ENCODE results near the gene SHQ1.

The SHQ1 gene

GRCh38 chr3:72702390-72702789, 145.9 kb downstream of the SHQ1 start:
- TF ChIP-seq CTCF (IDR thresholded peaks at IDR 0.05; ENCODE audit: insufficient read depth, low read length, poor library complexity, severe bottlenecking), result no peak
- no peak for DNase-seq (ENCODE audit: extremely low read depth, insufficient read length)
- H3K27me3 ChIP-seq (replicated peaks; ENCODE audit: control insufficient read depth, insufficient read depth, low read length), result no peaks in the 10 kb centered on the region
- H3K36me3 ChIP-seq (ENCODE audit: control insufficient read depth, insufficient read depth, low read length), result no peaks in the 10 kb centered on the region
- H3K4me3 ChIP-seq (replicated peaks; ENCODE audit: low read depth, low read length), result no peak overlapping the region

- Histone ChIP-seq H3K27me3 (replicated peaks; ENCODE audit: control insufficient read depth, insufficient read depth, low read length) (no peaks in the 10 kb centered on the region), H3K36me3 (ENCODE audit: control insufficient read depth, insufficient read depth, low read length) (no peaks in the 10 kb centered on the region), H3K4me3 (replicated peaks; ENCODE audit: low read depth, low read length) (no peak overlapping the region)
- no peak for DNase-seq (ENCODE audit: extremely low read depth, insufficient read length)
- TF ChIP-seq CTCF (IDR thresholded peaks at IDR 0.05; ENCODE audit: insufficient read depth, low read length, poor library complexity, severe bottlenecking), result no peak
Observed at GRCh38 chr3:72700106-72700505, 148.1 kb downstream of the SHQ1 start.

GRCh38 chr3:72699631-72700030, 148.6 kb downstream of the SHQ1 start:
- TF ChIP-seq CTCF (IDR thresholded peaks at IDR 0.05; ENCODE audit: insufficient read depth, low read length, poor library complexity, severe bottlenecking), result no peak
- Histone ChIP-seq H3K4me3 (replicated peaks; ENCODE audit: low read depth, low read length) (no peak overlapping the region), H3K27me3 (replicated peaks; ENCODE audit: control insufficient read depth, insufficient read depth, low read length) (no peaks in the 10 kb centered on the region), H3K36me3 (ENCODE audit: control insufficient read depth, insufficient read depth, low read length) (no peaks in the 10 kb centered on the region)
- no peak for DNase-seq (ENCODE audit: extremely low read depth, insufficient read length)
